ENCODE measurements around the gene TBC1D14. TPM values are rescaled to one million over a fixed set of nuclear protein-coding genes. Genes with fewer than 3 reads are reported as not detected.

Gene TBC1D14
- total RNA-seq, 1 experiment from 2014 or later, result 58.4 TPM

DNA sequence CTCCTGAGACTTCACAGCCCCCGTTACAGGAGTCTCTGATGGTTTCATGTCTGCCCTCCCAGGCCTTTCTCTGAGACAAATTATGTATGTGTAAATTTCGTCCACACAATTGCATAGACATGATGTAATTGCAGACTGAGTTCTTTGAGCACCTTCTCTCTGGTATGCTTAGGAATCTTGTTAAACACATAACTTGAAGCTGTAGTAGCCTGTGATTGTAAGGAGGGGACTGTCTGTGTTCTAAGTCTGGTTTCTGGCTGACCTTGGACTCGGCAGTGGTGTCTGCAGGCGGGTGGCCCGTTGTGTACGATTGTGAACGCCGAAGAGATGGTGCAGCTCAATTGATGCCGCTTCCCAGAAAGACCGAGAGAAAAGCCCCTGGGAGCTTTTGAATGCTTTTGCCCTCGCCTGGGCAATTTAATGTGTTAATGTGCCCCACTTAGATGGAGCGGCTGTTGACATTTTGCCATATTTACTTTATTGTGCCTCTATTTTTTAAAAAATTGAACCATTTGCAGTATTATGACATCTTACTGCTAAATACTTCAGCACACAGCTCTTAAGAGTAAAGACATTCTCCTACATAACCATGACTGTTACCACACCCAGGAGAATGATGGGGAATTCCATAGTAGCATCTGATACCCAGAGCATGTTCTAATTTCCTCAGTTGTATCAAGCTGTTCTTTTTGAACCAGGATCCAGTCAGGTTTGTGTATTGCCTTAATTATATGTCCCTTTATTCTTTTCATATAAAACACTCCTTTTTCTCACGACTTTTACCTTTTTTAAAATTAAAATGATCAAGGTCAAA lies 75.2 kb downstream of the TBC1D14 start:
- DNase-seq (ENCODE audit: low spot score), result no peak
- in situ Hi-C loops (cut with HindIII; ENCODE audit: low sequenced_read_pairs), result loop anchor here (5.0 kb wide), 1 partner anchor 37 kb away; no protein-coding TSS in a partner anchor

DNA sequence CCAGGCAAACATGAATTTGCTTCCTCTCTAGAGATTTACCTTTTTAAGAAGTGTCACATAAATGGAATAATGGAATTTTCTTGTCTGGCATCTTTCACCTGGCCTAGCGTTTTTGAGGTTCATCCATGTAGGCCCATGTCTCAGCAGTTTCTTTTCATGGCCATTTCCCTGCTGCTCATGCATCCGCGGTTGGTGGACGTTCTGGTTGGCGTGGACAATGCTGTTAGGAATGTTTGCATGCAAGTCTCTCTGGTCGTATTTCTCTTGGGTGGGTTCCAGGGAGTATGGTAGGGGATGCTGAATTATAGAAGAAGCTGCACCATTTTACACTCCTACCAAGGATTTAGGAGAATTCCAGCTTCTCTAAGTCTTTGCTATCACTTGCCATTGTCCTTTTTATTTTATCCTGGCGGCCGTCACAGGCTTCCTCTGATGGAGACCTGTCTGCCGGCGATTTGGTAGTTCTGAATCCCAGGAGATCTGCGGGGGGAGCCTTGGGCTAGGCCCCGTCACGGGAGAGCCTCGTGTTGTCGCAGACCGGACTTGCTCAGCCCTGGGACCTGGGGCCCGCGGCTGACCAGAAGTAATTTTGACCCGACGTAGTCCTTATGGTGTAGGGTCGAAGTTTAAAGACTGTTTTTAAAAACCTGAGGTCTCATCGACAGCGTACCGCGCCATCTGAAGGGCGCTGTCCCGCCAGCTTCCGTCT lies 76.6 kb downstream of the TBC1D14 start:
- in situ Hi-C loops (cut with HindIII; ENCODE audit: low sequenced_read_pairs), result loop anchor here (5.0 kb wide), 1 partner anchor 36 kb away; no protein-coding TSS in a partner anchor
- peak; percentile 58 for DNase-seq (ENCODE audit: low spot score)

DNA sequence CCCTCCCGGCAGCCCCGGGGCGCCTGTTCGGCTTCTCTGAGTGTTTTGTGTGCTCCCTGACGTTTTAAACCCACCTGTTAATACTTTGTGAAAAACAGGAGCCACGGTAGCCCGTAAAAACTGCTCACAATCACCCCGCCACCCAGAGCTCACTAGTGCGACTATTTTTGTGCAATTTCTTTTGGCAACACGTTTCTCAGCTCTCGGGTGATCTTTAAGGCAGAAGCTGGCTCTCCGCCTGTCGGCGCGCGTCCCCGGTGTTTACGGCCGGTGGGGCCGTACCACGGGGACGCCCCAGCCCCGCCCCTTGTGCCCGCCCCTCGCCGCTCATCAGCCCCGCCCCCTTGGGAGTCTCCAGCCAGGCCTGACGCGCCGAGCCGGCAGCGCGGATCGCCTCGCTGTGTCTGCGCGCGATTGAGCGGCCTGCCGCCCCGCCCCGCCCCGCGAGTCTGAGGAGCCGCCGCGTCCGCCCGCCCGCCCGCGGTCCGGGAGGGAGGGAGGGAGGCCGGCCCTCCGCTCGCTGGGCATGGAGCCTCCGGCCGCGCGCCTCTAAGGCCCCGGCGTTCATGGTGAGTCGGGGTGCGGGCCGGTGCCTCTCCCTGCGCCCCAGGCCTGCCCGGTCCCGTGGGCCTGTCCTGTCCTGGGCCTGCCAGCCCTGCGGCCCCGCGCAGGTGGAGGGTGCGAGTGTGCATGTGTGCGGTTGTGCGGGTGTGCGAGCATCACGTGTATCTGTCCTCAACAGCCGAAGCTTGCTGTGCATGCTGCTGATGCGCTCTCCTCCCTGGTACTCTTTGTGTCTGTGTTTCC lies 77.4 kb downstream of the TBC1D14 start:
- DNase-seq (ENCODE audit: low spot score), result peak; percentile 95
- in situ Hi-C loops (cut with HindIII; ENCODE audit: low sequenced_read_pairs), result loop anchor here (5.0 kb wide), 1 partner anchor 35 kb away; no protein-coding TSS in a partner anchor

DNA sequence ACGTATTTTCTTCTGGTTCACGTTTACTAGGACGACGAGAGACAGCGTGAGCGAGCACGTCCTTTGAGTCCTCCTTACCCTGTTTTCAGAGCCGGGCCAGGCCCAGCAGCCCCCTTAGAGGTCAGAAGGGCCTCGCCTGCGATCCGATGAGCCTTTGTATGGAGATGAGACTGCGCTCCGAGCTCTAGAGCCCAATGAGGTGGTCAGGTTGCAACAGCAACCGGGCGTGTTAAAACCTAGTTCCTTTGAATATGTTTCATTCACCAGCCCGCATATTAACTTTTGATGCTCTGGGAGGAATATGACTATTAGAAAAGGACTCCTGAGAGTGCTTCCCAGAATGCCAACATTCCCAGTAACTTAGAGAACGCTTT lies 77.9 kb downstream of the TBC1D14 start:
- in situ Hi-C loops (cut with HindIII; ENCODE audit: low sequenced_read_pairs), result loop anchor here (5.0 kb wide), 1 partner anchor 35 kb away; no protein-coding TSS in a partner anchor
- DNase-seq (ENCODE audit: low spot score), result no peak

DNA sequence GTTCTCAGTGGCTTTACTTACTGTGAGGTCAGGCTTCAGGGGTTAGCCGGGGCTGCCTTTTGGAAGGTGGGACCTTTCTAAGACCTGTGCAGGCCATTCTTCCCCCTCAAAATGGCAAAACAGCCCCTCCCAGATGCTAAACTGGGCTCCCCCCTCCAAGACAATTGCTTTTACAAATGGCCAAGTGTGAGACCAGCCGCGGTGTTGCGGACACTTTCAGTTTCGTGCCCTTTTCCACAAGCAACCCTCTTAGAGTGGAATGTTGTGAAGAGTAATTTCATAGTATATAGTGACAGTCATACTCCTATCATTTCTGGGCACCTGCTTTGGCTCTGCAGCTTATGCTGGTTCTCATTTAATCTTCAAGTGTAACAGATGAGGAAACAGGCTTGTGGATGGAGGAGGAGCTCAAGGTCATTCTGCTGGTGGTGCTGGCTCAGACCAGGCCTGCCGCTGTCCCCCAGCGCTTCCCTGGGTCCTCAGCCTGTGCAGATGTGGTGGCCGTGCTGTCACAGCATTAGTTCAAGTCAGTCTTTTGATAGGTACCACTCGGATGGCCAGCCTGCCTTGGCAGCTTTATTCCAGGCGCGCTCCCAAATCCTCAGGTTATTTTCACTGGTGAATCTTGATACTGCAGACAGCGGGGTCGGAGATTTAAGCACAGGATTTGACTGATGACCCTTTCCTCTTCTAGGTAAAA lies 78.5 kb downstream of the TBC1D14 start:
- no peak for DNase-seq (ENCODE audit: low spot score)
- in situ Hi-C loops (cut with HindIII; ENCODE audit: low sequenced_read_pairs), result loop anchor here (5.0 kb wide), 1 partner anchor 34 kb away; no protein-coding TSS in a partner anchor

DNA sequence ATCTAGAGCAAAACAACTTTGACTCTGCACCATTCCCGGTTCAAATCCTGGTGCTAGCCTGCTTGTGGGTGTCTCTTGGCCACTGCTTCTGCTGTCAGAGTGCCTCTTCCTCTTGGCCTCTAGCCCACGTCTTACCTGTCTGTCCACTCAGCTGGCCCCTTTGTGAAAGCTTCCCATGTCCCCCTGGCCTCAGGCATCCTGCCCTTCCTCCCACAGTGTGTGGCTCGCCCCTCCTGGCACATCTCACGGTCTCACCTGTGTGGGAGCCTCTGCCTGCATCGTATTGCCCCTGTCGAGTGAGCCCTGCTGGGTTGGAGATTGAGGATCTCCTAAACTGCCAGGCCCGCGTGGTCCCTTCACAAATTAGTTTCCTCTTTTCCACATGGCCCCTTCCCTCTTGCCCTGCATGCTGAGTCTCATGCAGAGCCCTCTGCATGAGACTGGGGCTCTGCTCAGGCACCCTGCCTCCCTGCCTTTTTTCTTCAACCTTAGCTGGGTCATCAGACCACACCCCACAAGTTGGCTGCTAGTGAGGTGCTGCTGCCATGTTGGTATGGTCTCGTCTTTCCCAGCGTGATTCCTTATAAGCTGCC lies 79.8 kb downstream of the TBC1D14 start:
- DNase-seq (ENCODE audit: low spot score), result no peak

DNA sequence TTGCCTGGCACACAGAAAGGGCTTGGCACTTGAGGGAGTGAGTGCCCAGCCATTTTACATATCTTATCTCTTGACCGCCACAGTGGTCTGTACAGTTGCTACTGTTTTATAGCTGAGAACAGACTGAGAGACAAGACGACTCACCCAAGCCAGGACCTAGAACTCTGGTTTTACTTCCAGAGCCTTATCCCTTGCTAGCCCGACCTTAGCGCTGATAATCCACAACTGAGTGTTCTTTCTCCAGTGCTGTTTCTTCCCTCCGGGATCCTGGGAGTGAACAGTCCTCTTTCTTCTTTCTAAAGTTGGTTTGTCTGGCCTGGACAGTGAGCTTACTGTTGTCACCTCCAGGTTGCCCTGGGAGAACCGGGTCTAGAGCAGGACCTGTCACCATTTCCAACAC lies 81.0 kb downstream of the TBC1D14 start:
- in situ Hi-C loops (cut with HindIII; ENCODE audit: low sequenced_read_pairs), result no loop called here
- DNase-seq (ENCODE audit: low spot score), result no peak

More for the DNA sequence above, 79.8 kb downstream of the TBC1D14 start:
- in situ Hi-C loops (cut with HindIII; ENCODE audit: low sequenced_read_pairs), result loop anchor here (5.0 kb wide), 1 partner anchor 33 kb away; no protein-coding TSS in a partner anchor

DNA sequence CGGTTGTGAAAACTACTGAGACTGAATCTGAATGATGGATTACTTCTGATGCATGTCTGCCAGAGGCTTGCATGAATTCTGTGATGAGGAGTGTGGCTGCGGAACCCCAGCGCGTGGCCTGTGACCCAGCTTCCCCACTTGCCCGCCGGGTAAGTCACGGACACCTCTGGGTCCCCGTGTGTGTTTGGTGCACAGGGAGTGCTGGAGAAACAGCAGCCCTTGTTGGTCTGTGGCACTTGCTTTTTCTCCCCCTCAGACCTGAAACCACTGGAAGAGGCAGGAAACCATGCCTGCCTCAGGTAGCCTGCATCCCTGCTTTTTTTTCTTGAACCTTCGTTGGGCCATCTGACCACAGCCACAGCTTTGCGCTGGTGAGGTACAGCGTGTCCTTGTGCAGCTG lies 81.6 kb downstream of the TBC1D14 start:
- DNase-seq (ENCODE audit: low spot score), result no peak
- in situ Hi-C loops (cut with HindIII; ENCODE audit: low sequenced_read_pairs), result no loop called here

DNA sequence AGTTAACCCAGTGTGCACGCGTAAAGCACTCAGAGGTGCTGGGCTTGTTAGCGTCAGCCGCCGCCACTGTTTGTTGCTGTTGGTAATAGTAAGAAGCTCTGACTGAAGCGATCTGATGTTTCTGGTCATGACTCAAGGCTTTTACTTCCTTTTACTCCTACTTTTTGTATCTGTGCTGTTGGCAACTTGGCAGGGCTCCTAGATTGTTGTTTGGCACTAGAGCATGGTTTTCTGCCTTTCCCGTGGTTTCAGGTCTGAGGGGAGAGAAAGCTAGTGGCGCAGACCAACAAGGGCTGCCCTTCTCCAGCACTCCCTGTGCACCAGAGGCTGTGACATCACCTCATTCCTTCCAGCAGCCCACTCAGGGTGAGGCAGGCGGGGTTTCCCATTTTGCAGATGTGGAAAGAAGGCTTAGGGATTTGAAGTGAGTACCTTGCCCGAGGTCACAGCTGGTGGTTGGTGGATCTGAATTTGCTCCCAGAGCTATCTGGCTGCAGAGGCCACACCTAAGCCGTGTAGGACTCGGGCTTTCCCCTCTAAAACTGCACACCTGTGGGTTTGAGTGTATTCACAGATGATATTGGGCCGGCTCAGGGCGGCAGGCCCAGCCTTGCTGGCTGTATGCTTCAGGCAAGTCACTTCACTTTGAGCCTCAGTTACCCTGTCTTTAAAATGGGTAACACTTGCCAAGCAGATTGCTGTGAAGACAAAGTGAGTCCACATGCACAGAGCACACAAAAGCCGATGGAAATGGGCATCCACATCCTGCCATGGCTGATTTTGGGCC lies 82.3 kb downstream of the TBC1D14 start:
- peak; percentile 15 for DNase-seq (ENCODE audit: low spot score)
- in situ Hi-C loops (cut with HindIII; ENCODE audit: low sequenced_read_pairs), result no loop called here

DNA sequence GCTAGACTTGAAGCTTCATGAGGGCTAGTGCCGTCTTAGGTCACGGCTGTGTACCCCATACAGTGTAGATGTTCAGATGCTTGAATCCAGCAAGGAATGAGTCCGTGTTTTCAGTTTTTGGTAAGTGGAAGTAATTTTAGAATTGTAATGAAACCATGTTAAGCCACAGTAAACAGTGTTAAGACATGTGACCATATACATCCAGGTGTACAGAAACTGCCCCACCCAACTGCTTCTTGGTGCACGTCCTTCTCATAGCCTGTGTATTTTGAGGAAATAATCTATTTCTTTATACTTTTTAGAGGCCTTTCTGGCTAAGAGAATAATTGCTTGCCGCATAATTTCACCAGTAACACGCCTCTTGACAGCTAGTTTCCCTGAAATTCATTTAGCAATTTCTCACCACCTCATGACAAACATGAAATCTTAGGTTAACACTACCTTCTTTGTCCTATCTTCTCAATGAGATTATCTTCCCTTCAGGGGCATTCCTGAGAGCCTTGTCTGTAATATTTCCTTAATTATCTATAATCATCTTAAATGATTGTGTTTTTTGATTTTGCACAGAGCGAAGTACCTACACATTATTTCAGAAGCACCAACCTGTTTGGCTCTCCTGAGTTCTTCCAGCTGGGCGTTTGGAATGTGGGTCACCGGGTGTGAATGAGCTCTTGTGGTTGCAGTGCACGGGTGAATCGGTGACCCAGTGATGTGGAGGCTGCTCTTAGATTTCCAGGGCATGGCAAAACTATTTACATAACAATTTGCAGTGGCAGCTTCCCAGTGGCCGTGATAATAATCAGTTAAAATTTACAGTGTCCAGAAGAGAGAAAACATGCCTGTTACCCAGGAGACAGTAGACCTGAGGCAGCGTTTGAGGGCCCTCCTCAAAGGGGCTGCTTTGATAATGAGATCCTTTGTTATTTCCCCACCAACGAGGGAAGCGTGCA lies 83.4 kb downstream of the TBC1D14 start:
- no peak for DNase-seq (ENCODE audit: low spot score)
- in situ Hi-C loops (cut with HindIII; ENCODE audit: low sequenced_read_pairs), result no loop called here

DNA sequence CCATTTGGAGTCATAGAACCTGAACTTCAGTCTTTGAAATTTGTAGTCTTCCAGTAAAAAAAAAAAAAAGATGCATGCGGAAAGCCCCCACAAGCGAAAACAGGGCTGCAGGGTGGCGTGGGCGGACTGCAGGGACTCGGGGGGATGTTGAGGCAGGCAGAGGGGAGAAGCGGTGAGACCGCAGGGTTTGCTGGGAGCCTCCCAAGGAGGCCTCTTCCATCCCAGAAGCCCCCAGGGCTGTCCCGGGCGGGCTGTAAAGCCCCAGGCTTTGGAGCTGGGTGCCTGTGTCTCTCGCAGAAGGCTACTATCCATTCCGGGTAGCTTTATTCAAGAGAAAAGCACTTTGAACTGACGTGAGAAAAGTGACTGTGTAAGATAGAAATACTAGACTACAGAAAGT lies 86.9 kb downstream of the TBC1D14 start:
- DNase-seq (ENCODE audit: low spot score), result no peak
- in situ Hi-C loops (cut with HindIII; ENCODE audit: low sequenced_read_pairs), result no loop called here

DNA sequence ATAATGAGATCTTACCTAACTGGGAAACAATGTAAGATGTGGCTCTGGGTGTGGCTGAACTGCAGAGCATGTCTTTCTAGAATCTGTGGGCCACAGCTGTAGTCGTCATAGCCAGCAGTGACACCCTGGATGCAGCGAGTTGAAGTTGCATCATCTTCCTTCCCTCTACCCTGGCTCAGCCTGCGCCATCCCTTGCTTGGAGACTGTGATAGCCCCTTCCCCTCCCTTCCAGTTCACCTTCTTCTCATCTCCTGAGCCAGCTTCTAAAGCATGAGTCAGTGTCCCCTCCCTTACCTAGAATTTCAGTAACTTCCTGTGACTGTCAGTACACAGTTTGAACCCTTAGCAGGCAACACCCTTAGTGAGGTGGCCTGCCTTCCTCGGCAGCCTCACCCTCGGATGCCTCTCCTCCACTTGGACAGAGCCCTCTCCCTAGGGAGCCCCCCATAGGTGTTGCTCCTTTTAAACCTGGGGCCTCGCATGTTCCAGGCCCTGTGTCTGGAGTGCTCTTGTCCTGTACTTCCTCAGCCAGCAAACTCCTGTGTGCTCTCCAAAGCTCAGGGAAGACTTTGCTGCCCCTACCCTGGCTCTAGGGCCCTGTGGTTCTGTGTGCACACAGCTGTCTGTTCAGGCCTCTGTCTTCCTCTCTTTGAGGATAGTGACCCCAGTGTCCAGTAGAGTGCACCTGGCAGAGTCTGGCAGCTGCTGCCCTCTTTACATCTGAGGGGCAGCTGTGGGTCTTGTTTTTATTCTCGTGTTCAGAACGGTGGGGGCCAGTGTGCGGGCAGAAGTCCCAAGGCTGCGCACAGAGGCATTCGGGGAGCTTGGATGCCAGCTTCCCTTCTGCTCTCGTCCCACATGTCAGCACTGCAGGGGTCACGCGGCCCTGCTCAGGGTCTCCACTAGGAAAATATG lies 89.8 kb downstream of the TBC1D14 start:
- in situ Hi-C loops (cut with HindIII; ENCODE audit: low sequenced_read_pairs), result no loop called here

DNA sequence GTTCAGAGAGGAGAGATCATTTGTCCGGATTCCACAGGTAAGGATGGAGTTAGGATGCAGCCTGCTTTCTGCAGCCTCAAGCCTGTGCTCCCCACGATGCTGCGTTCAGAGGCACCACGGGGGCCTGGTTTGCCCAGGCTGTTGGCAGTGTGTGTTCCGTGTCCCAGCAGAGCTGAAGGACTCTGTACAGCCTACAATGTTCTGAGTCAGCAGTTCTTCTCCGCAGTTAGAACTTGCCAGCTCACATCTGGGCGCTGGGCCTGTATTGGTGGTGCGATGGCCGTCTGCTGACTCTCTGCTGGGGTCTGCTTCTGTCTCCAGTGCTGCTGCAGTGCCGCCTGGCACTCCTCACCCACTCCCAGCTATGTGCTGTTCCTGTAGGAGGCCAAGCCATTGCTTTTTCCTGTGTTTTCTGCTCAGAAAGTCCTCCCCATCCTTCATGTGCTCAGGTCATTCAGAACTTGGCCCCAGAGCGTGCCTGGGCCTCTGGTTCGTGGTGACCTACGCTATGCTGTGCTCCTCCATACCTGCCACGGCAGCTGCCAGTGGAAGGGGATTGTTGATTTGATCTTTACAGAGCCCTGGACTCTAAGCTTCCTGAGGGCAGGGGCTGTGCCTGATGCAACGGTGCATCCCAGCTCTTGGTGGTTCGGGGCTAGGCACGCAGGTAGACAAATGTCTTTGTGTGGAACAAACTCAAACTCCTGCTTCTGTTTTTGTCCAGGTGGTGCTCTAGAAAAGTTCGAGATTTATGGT lies 91.0 kb downstream of the TBC1D14 start:
- DNase-seq (ENCODE audit: low spot score), result no peak
- in situ Hi-C loops (cut with HindIII; ENCODE audit: low sequenced_read_pairs), result no loop called here

More for the DNA sequence above, 89.8 kb downstream of the TBC1D14 start:
- no peak for DNase-seq (ENCODE audit: low spot score)

DNA sequence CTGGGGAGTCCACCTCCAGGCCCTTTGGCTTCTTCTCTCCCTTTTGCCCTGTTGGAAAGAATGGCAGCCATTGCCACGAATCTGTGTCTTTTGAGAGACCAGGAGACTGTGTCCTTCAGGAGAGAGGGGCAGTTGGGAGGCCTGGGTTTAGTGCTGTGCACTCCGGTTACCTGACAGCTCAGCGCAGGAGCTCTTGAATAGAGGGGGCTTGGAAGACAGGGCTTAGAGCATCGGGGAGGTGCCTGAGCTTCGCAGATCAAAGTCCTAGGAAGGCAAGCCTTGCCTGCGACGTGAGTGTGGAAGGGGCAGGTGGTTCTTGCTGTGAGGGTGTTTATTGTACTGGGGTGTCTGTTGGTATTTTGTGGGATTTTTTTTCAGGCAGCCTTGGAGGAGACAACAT lies 91.6 kb downstream of the TBC1D14 start:
- in situ Hi-C loops (cut with HindIII; ENCODE audit: low sequenced_read_pairs), result no loop called here
- no peak for DNase-seq (ENCODE audit: low spot score)

DNA sequence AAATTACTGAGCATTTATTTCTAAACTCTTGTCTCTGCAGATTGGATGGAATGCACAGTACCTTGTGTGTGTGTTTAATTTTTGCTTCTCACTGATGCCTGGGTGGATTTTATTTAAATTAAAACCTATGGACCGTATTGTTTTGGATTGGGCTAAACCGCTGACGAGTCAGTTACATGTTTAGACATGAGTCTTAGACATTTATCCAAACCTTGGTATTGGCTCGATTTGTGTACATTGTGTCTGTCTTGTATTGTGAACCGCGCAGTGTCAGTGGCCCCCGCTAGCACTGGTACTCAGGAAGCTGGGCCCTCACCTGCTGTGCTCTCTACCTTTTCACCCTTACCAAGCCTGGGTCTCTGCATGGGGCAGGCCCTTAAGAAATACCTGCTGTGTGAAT lies 92.7 kb downstream of the TBC1D14 start:
- in situ Hi-C loops (cut with HindIII; ENCODE audit: low sequenced_read_pairs), result no loop called here
- DNase-seq (ENCODE audit: low spot score), result no peak

Measured in G401 (cell line).